RWPE2 (cell line): ENCODE data around the gene DLGAP4.

Experiments
- ATAC-seq: fragments of 200-7000 bp; cut with Tn5 transposase; 3 replicates; pipeline ENCODE4 v1.9.1; 2021; ENCODE audit warnings: low read depth
- DNase-seq: peaks from one replicate; pipeline ENCODE4 v3.0.0-alpha.2; 2020; ENCODE audit warnings: low spot score
- H3K27ac ChIP-seq: fragments of 450-650 bp; 2 replicates; pipeline ENCODE4 v1.5.1; 2017; ENCODE audit warnings: mild to moderate bottlenecking; ENCODE audit not compliant: poor library complexity, severe bottlenecking
- H3K27me3 ChIP-seq: fragments of 250-450 bp; sonication (Bioruptor Pico); 2 replicates; pipeline ENCODE4 v1.5.1; 2021; ENCODE audit warnings: mild to moderate bottlenecking, moderate library complexity; ENCODE audit not compliant: insufficient read depth, poor library complexity, severe bottlenecking
- H3K36me3 ChIP-seq: fragments of 250-450 bp; sonication (Bioruptor Pico); 2 replicates; pipeline ENCODE4 v1.5.1; 2020; ENCODE audit warnings: low read depth, mild to moderate bottlenecking, moderate library complexity
- H3K4me1 ChIP-seq: fragments of 250-450 bp; sonication (Bioruptor Pico); 2 replicates; pipeline ENCODE4 v1.5.1; 2021; ENCODE audit warnings: mild to moderate bottlenecking, moderate library complexity; ENCODE audit not compliant: insufficient read depth, poor library complexity, severe bottlenecking
- H3K4me3 ChIP-seq: fragments of 250-450 bp; sonication (Bioruptor Pico); 2 replicates; pipeline ENCODE4 v1.5.1; 2021; ENCODE audit warnings: mild to moderate bottlenecking, moderate library complexity; ENCODE audit not compliant: severe bottlenecking
- H3K9me3 ChIP-seq: fragments of 250-450 bp; sonication (Bioruptor Pico); 2 replicates; pipeline ENCODE4 v1.5.1; 2021; ENCODE audit warnings: mild to moderate bottlenecking, moderate library complexity; ENCODE audit not compliant: severe bottlenecking
- TF ChIP-seq, protein P1 (sequence below): fragments of 450-650 bp; IDR thresholded peaks from one replicate; pipeline ENCODE4 v1.5.1; 2017; ENCODE audit warnings: mild to moderate bottlenecking, moderate library complexity; ENCODE audit not compliant: poor library complexity, severe bottlenecking

Gene DLGAP4

DNA sequence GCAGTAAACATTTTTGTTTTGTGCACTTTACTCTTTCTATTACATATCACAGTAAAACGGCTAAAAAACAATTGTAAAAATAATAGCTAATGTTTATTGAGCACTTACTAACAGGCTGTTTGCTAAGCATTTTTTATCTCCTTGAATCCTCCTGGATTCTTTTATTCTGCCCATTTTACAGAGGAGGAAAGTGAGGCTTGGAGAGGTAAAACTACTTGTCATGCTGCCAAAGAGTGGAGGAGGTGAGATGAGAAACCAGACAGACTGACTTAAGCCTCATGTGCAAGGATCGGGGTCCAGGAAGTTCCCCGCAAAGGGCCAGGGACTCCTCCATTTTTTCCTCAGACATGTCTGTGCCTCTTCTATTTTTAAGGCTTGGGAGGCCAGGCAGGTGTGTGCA, 63.6 kb downstream of the DLGAP4 start:
- Histone ChIP-seq H3K9me3 (no peaks in the 10 kb centered on the region), H3K4me3 (no peak overlapping the region), H3K27me3 (no peaks in the 10 kb centered on the region), H3K36me3 (no peaks in the 10 kb centered on the region), H3K27ac (no peak overlapping the region), H3K4me1 (no peaks in the 10 kb centered on the region)
- ATAC-seq (no peak), DNase-seq (no peak)
- TF ChIP-seq, protein P1, sequence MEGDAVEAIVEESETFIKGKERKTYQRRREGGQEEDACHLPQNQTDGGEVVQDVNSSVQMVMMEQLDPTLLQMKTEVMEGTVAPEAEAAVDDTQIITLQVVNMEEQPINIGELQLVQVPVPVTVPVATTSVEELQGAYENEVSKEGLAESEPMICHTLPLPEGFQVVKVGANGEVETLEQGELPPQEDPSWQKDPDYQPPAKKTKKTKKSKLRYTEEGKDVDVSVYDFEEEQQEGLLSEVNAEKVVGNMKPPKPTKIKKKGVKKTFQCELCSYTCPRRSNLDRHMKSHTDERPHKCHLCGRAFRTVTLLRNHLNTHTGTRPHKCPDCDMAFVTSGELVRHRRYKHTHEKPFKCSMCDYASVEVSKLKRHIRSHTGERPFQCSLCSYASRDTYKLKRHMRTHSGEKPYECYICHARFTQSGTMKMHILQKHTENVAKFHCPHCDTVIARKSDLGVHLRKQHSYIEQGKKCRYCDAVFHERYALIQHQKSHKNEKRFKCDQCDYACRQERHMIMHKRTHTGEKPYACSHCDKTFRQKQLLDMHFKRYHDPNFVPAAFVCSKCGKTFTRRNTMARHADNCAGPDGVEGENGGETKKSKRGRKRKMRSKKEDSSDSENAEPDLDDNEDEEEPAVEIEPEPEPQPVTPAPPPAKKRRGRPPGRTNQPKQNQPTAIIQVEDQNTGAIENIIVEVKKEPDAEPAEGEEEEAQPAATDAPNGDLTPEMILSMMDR: no peak

DNA sequence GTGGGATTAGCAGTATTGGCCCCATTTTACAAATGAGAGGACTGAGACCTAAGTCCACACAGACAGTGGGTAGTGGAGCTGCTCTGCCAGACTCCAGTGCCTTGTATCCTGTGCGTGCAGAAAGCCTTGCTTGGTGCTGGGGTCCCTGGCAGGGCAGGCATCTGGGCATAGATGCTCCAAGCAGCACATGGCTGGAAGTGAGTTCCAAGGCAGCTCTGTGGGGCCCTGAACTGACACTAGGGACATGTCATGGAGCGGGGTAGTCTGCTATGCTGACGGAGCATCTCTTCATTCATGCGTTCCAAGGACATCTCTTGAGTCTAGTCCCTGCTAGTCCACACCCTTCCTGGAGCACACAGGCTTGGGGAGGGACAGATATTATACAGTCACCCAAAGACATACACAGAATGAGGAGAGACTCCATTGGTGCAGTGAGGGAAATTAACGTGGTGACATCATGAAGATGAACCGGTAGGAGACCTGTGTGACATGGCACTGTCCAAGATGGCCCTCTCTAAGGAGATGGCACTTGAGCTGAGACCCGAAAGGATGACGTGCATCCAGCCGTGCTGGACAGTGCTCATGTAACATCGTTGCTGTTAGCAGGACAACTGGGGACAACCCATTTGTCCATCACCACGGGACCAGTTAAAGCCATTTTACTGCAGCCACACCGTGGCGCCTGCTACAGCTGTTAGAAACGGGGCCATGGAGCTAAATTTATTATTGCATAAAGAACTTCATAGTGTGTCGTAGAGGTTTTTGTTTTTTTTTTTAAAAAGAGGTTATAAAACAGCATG, 65.1 kb downstream of the DLGAP4 start:
- no peak overlapping the region for H3K27ac ChIP-seq
- TF ChIP-seq, protein P1: no peak
- no peaks in the 10 kb centered on the region for H3K4me1 ChIP-seq
- H3K27me3 ChIP-seq: no peaks in the 10 kb centered on the region
- H3K9me3 ChIP-seq: no peaks in the 10 kb centered on the region
- ATAC-seq (no peak), DNase-seq (no peak)
- H3K4me3 ChIP-seq: no peak overlapping the region
- no peaks in the 10 kb centered on the region for H3K36me3 ChIP-seq

DNA sequence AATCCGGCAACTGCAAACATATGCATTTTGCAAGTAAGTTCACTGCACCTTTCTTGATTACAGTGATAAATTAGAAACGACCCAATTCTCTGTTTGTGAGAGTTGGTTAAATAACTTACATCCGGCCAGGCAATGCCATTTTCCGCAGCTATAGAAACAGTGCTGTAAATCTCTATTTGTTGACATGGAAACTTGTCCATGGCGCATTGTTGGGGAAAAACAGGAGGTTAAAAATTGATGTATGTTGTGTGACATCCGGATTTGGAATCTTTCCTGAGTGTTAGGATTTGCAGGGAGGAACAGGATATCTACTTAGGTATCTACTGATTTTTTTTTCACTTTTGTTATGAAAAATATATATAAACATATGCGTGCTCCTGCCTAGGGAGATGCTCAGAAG, 66.5 kb downstream of the DLGAP4 start:
- Histone ChIP-seq H3K36me3 (no peaks in the 10 kb centered on the region), H3K27me3 (no peaks in the 10 kb centered on the region), H3K4me1 (no peaks in the 10 kb centered on the region), H3K9me3 (no peaks in the 10 kb centered on the region), H3K4me3 (no peak overlapping the region), H3K27ac (no peak overlapping the region)
- TF ChIP-seq, protein P1: no peak
- DNase-seq: no peak
- ATAC-seq: no peak

DNA sequence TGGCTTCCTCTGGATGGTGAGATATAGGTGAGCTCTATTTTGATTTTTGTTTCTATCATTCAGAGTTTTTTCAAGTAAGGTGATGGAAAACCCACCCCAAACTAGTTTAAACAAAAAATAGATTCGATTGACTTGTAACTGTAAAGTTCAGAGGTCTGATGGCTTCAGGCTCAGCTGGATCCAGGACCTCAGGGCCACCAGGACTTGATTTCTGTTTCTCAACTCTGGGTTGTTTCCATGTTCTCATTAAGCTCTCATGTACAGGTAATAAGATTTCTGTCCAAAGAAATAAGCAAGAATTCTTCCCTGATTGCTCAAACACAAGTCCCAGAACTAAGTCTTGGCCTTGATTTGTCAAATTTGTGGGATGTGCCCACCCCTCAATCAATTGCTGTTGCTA, 67.0 kb downstream of the DLGAP4 start:
- no peak for DNase-seq
- H3K9me3 ChIP-seq: no peaks in the 10 kb centered on the region
- no peak for ATAC-seq
- no peak overlapping the region for H3K4me3 ChIP-seq
- H3K27me3 ChIP-seq: no peaks in the 10 kb centered on the region
- no peaks in the 10 kb centered on the region for H3K36me3 ChIP-seq
- no peak overlapping the region for H3K27ac ChIP-seq
- no peaks in the 10 kb centered on the region for H3K4me1 ChIP-seq
- TF ChIP-seq, protein P1: no peak

DNA sequence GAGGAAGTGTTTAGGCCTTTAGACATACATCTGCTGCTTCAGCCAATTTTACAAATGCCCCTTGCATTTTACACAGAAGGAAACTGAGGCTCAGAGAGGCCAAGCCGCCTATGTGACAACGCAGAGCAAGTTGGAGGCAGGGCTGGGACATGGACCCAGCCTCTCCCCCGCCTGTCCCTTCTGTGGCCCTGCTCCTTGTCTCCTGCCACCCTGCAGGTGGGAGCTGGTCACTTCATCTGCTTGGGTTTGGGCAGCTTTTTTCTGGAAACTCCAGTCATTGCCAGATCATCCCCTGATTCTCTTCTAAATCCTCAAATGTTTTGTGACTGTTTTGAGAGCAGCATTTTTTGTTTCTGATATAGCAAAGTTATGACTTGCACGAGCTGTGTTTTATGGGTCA, 68.9 kb downstream of the DLGAP4 start:
- TF ChIP-seq, protein P1: no peak
- ATAC-seq (no peak), DNase-seq (no peak)
- no peaks in the 10 kb centered on the region for H3K36me3 ChIP-seq
- no peaks in the 10 kb centered on the region for H3K4me1 ChIP-seq
- H3K4me3 ChIP-seq: no peak overlapping the region
- no peaks in the 10 kb centered on the region for H3K9me3 ChIP-seq
- H3K27ac ChIP-seq: no peak overlapping the region
- no peaks in the 10 kb centered on the region for H3K27me3 ChIP-seq
